G401 (cell line): Measurements from ENCODE around the gene CHMP3. TPM values are rescaled to one million over a fixed set of nuclear protein-coding genes. Genes with fewer than 3 reads are reported as not detected.
"Not testable (repeated sequence)": the region's sequence is repeated elsewhere in the genome, so short reads cannot be mapped to it uniquely, and the experiment has no call there.

ENCODE experiments used
- DNase-seq: peaks from one replicate; pipeline ENCODE4 v3.0.0-alpha.2; 2015; ENCODE audit warnings: low spot score
- in situ Hi-C: cut with HindIII; loops from 2 replicates; pipeline ENCODE4 v1.10.0; 2016; ENCODE audit warnings: low sequenced_read_pairs, mixed read lengths
- total RNA-seq: library from RNA; depleted of rRNA; stranded (reverse); fragments of >200 nt; shearing (Covaris generic); gene quantifications from 2 replicates; pipeline ENCODE4 v1.2.3, GENCODE V29; 2014; rRNA removed

The CHMP3 gene
- total RNA-seq, result 58.8 and 83.8 TPM in 2 replicates

DNA sequence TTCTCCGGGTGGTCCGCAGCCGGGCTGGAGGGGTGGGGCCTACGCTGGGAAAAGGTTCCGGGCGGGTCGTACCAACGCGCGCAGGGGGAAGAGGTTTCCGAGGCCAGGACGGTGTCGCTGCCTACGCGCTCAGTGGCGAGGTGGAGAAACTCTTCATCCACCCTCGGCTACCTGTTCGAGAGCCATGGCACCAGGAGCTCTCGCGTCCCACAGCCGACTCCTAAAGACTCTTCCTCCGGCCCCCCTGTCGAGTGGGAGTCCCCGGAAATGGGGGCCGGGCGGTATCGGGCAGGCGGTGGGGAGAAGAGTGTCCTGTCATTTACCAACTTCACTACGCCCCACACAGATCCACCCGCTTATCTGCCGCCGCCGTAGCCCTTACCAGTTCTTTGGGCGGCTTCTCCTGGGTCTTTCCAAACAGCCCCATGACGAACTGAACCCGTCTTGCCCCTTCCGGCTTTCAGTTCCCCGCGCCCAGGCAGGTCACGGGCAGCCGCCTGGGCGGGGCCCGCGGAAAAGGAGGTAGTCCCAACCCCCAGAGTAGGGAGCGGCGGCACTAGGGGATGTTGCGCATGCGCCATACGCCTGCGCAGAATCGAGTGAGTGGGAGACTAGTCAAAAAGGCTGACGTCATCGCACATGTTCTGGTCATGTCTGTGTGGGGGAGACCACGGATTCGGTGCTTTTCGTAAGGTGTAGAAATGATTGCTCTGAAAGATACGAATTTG, at the start of gene CHMP3:
TSS of gene CHMP3 (minus strand) at position 522 of the 728 bp plus-strand sequence. CDS start at position 427, 95 bp downstream.
- in situ Hi-C loops, result no loop called here

GRCh38 chr2:86610871-86611270, 47.6 kb upstream of the CHMP3 start:
- in situ Hi-C loops, result no loop called here
- DNase-seq, result no peak

More for the DNA sequence above, at the start of gene CHMP3:
- peak; percentile 96 for DNase-seq

DNA sequence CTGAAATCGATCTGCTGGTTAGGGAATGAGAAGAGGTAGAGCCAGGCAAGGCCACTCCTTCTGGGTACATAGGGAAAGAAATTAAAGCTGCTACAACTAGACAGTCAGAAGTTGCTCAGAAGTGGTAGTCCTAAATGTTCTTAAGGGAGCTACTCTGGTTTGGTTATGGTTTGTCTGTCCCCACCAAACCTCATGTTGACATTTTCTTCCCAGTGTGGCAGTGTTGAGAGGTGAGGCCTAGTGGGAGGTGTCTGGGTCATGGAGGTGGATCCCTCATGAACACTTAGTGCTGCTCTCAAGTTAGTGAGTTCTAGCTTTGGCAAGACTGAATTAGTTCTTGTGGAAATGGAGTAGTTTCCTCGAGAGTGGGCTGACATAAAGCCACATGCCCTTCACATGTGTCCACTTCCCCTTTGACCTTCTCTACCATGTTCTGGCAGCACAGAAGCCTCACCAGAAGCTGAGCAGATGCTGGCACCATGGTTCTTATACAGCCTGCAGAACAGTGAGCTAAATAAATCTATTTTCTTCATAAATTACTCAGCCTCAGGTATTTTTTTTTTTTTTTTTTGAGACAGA, 45.7 kb upstream of the CHMP3 start:
- no peak for DNase-seq
- in situ Hi-C loops, result no loop called here

DNA sequence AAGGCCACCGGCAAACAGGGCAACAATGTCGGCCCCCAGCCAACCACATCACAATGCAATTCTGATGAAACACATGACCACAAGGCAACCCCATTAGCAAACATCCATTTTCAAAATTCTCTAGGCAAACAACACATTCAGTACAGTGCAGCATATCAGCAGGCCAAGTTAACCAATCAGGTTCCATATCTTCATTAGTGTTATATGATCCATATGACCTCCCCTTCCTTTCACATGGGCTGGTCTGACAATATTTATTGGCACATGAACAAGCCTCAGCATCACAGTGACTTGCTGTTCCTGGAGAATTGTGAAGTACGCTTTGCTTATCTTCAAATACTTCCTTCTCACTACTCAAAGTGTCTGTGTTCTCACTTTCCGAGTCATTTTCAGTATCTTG, 40.7 kb upstream of the CHMP3 start:
- in situ Hi-C loops, result no loop called here
- DNase-seq, result no peak

- in situ Hi-C loops, result no loop called here
- DNase-seq, result no peak
Measured at GRCh38 chr2:86598966-86599365, 35.7 kb upstream of the CHMP3 start.

- no peak for DNase-seq
- in situ Hi-C loops, result no loop called here
Measured at GRCh38 chr2:86596118-86596517, 32.9 kb upstream of the CHMP3 start.

DNA sequence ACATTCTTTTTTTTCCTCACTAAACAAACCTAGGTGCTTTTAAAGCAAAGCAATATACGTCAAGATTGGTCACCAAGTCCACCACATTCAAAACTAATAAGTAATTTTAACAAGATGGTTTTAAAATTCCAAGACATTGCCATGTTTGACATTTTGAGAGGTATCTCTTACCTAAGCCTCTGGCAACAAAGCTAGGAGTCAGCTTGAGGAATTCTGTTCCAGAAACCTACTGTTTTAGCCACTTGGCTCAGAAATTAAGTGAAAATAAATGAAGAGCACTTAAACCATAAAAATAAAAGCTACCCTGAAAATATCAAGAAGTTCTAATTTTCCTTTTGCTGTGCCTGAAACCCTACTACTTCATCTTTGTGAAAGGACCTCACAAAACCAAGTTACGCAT, 30.0 kb upstream of the CHMP3 start:
- in situ Hi-C loops, result no loop called here
- peak; percentile 91 for DNase-seq

GRCh38 chr2:86592547-86593230, 29.4 kb upstream of the CHMP3 start:
- peak; percentile 96 for DNase-seq
- in situ Hi-C loops, result no loop called here

DNA sequence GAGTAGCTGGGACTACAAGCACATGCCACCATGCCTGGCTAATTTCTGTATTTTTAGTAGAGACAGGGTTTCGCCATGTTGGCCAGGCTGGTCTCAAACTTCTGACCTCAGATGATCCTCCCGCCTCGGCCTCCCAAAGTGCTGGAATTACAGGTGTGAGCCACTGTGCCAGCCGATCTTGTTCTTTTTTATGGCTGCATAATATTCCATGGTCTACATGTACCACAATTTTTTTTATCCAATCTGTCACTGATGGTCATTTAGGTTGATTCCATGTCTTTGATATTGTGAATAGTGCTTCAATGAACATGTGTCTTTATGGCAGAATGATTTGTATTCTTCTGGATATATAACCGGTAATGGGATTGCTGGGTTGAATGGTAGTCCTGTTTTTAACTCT, 26.5 kb upstream of the CHMP3 start:
- in situ Hi-C loops, DNase-seq: not testable (repeated sequence)

GRCh38 chr2:86584151-86584913, 21.1 kb upstream of the CHMP3 start:
- DNase-seq, result no peak
- in situ Hi-C loops, result no loop called here

DNA sequence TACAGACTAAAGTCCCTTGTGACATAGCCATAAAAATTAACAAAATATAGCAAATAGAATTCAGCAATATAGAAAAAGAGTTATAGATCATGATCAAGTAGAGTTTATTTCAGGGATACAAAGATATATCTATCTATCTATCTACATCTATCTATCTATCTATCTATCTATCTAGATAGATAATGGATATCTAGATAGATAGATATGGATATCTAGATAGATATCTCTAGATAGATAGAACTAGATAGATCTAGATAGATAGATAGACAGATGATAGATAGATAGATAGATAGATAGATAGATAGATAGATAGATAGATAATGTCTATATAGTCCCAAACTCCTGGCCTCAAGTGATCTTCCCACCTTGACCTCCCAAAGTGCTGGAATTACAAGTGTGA, 17.3 kb upstream of the CHMP3 start:
- in situ Hi-C loops, result no loop called here

GRCh38 chr2:86577817-86578456, 14.7 kb upstream of the CHMP3 start:
- DNase-seq, result no peak
- in situ Hi-C loops, result no loop called here

More for the DNA sequence above, 17.3 kb upstream of the CHMP3 start:
- DNase-seq, result no peak

GRCh38 chr2:86570059-86570458, 6.8 kb upstream of the CHMP3 start:
- in situ Hi-C loops, result no loop called here
- no peak for DNase-seq

GRCh38 chr2:86566821-86567190, 3.6 kb upstream of the CHMP3 start:
- DNase-seq, result peak; percentile 96

GRCh38 chr2:86566158-86566820, 3.0 kb upstream of the CHMP3 start:
- in situ Hi-C loops, result no loop called here
- peak; percentile 96 for DNase-seq

More at GRCh38 chr2:86566821-86567190, 3.6 kb upstream of the CHMP3 start:
- in situ Hi-C loops, result no loop called here

DNA sequence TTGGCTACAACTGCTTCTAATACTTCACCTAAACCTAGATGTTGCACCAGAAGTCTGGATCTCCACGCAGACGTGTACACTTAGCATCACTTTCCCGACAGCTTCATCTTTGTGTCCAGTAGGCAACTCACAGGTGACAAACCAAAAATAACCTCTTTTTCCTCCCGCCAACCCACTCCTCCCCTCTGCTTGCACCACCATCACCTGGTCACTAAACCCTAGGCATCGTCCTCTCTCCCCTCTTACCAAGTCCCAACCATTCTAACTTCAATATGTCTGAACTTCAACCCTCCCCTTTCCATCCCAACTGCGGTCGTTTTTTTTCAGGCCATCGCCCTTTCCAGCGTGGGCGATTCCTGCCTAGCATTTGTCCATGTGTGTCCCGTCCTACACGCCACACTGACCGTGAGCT, 413 bp upstream of the CHMP3 start:
- in situ Hi-C loops, result no loop called here
- DNase-seq, result no peak

DNA sequence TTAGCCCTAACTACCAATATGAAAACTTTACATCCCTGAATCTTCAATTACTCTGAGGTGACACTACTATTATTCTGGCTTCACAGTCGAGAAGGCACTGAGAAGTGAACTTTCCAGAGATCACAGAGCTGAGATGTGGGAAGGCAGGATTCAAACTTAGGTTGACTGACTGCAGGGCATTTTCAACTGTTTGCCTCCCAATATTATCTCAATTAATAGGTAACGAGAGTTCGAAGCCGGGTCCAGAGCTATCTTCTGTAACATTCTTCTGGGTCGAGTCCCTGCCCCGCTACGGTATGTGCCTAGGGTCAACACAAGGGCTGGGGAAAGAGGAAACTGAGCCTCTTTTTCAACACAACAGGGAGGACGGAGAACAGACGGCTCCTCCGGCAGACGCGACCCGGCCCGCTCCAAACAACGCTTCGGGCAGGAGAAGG, 740 bp downstream of the CHMP3 start:
- in situ Hi-C loops, result no loop called here
- DNase-seq, result no peak

DNA sequence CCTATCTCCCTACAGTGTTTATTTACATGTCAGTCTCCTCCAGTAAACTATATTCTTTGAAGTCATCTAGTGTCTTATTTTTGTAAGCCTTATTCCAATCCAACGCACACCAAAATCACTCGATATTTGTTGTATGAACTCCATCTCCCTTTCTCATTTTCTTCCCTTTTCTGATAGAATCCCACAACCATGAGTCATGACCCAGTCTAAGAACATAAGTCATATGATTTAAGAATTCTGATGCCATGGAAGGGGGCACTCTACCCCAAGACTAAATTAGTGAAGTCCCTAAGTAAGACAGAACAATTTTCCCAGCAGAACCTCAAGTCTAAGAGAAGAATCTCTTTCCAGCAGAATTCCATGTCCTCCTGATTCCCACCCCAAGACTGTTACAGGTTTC, 5.4 kb downstream of the CHMP3 start:
- no peak for DNase-seq
- in situ Hi-C loops, result no loop called here

GRCh38 chr2:86556508-86556907, 6.7 kb downstream of the CHMP3 start:
- in situ Hi-C loops, result no loop called here
- no peak for DNase-seq
